Subcutaneous abdominal adipose tissue (tissue), 5 donors: ENCODE data around the gene MADD.

Source experiments
- H3K27ac ChIP-seq: one replicate; pipeline ENCODE4 v1.7.0; 2013; ENCODE audit warnings: low read depth, mild to moderate bottlenecking, inconsistent platforms, low read length, moderate library complexity
- H3K27me3 ChIP-seq, 5 donors: one replicate each; pipeline ENCODE4 v1.7.0; 2013; ENCODE audit warnings: low read length in 5 of 5, inconsistent platforms in 1 of 5; ENCODE audit not compliant: control insufficient read depth in 5 of 5, insufficient read depth in 4 of 5
- H3K36me3 ChIP-seq, 5 donors: one replicate each; pipeline ENCODE4 v1.7.0; 2013; ENCODE audit warnings: low read length in 5 of 5; ENCODE audit not compliant: control insufficient read depth in 5 of 5, insufficient read depth in 5 of 5
- H3K4me1 ChIP-seq, 5 donors: one replicate each; pipeline ENCODE4 v1.7.0; 2013; ENCODE audit warnings: low read length in 5 of 5, mild to moderate bottlenecking in 3 of 5, moderate library complexity in 1 of 5; ENCODE audit not compliant: control insufficient read depth in 5 of 5, insufficient read depth in 5 of 5
- H3K4me3 ChIP-seq, 5 donors: one replicate each; pipeline ENCODE4 v1.7.0; 2013; ENCODE audit warnings: low read length in 5 of 5, low read depth in 1 of 5
- H3K9ac ChIP-seq, 5 donors: one replicate each; pipeline ENCODE4 v1.7.0; 2013; ENCODE audit warnings: low read length in 5 of 5, mild to moderate bottlenecking in 4 of 5, moderate library complexity in 3 of 5
- H3K9me3 ChIP-seq, 5 donors: one replicate each; pipeline ENCODE4 v1.7.0; 2013; ENCODE audit warnings: low read length in 5 of 5; ENCODE audit not compliant: control insufficient read depth in 5 of 5
- donor health status: healthy.
- donor health status: healthy.
- donor health status: healthy.
- donor health status: healthy.
- donor health status: healthy.

MADD gene

GRCh38 chr11:47360341-47360740, 90.4 kb downstream of the MADD start:
- Histone ChIP-seq H3K4me3 (no peak overlapping the region), H3K4me1 (peaks cover 0 to 16% (median 7%) of the 10 kb centered on the region in 5 donors), H3K27me3 (peaks cover 0 to 7% (median 0%) of the 10 kb centered on the region in 5 donors), H3K36me3 (peaks cover 0 to 31% (median 6%) of the 10 kb centered on the region in 5 donors), H3K9ac (no peak overlapping the region), H3K27ac (no peak overlapping the region), H3K9me3 (no peaks in the 10 kb centered on the region)

- Histone ChIP-seq H3K9me3 (no peaks in the 10 kb centered on the region), H3K27me3 (peaks cover 0 to 8% (median 0%) of the 10 kb centered on the region in 5 donors), H3K27ac (no peak overlapping the region), H3K9ac (no peak overlapping the region), H3K4me1 (peaks cover 0 to 12% (median 3%) of the 10 kb centered on the region in 5 donors), H3K4me3 (no peak overlapping the region), H3K36me3 (peaks cover 0 to 21% (median 6%) of the 10 kb centered on the region in 5 donors)
Measured at GRCh38 chr11:47361419-47361818, 91.5 kb downstream of the MADD start.

DNA sequence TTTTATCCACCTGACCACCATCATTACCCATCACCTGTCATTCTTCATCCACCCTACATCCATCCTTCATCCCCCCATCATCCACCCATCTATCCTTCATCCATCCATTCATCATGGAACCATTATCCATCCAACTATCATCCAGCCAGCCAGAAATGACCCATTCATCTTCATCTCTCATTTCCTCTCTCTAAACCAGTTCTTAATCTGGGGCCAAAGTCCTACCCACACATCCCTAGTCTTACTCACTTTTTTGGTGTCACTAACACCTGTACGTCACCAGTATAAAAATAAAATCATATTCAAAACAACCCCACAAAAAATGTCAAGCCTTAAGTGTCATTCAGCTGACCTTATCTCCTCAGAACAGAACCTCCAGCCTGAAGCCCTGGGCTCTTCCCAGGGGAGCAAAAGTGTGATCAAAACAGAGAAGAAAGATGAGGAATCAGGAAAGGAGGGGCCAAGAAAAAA, 96.1 kb downstream of the MADD start:
- Histone ChIP-seq H3K9me3 (no peaks in the 10 kb centered on the region), H3K36me3 (peaks cover 0 to 3% (median 0%) of the 10 kb centered on the region in 5 donors), H3K4me1 (no peaks in the 10 kb centered on the region), H3K9ac (no peak overlapping the region), H3K4me3 (no peak overlapping the region), H3K27ac (no peak overlapping the region), H3K27me3 (peaks cover 0 to 8% (median 0%) of the 10 kb centered on the region in 5 donors)

- no peak overlapping the region for H3K27ac ChIP-seq
- no peak overlapping the region for H3K9ac ChIP-seq
- H3K27me3 ChIP-seq: peaks cover 0 to 8% (median 0%) of the 10 kb centered on the region in 5 donors
- no peak overlapping the region for H3K4me3 ChIP-seq
- H3K4me1 ChIP-seq: peaks cover 0 to 7% (median 0%) of the 10 kb centered on the region in 5 donors
- peaks cover 0 to 3% (median 0%) of the 10 kb centered on the region in 5 donors for H3K36me3 ChIP-seq
- no peaks in the 10 kb centered on the region for H3K9me3 ChIP-seq
Measured at GRCh38 chr11:47369676-47370075, 99.7 kb downstream of the MADD start.

DNA sequence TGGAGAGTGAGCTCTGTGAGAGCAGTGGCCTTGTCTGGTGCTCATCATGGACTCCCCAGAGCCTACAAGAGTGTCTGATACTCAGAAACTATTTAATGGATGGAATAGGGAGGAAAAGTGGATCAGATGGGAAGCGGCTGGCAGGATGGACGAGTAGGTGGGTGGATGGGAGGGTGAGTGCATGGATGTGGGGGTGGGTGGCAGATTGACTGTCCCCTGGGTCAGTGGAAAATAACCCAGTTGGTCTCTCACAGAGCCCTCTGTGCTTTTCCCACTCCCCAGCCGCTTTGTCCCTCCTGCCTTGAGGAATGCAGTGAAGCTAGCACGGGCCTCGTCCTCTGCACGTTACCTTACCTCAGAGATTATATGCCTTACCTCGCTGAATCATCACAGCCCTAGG, 102.5 kb downstream of the MADD start:
- Histone ChIP-seq H3K9me3 (no peaks in the 10 kb centered on the region), H3K27ac (no peak overlapping the region), H3K4me3 (no peak overlapping the region), H3K9ac (no peak overlapping the region), H3K36me3 (peaks cover 0 to 3% (median 0%) of the 10 kb centered on the region in 5 donors), H3K4me1 (peaks cover 0 to 24% (median 6%) of the 10 kb centered on the region in 5 donors), H3K27me3 (no peaks in the 10 kb centered on the region)

GRCh38 chr11:47373876-47374719, 104.2 kb downstream of the MADD start:
- Histone ChIP-seq H3K9me3 (no peaks in the 10 kb centered on the region), H3K36me3 (no peaks in the 10 kb centered on the region), H3K9ac (peak overlapping the region in 1 of 5 donors; percentile 3), H3K27me3 (no peaks in the 10 kb centered on the region), H3K27ac (no peak overlapping the region), H3K4me3 (no peak overlapping the region), H3K4me1 (peaks cover 0 to 30% (median 6%) of the 10 kb centered on the region in 5 donors)

- Histone ChIP-seq H3K9me3 (no peaks in the 10 kb centered on the region), H3K4me3 (peak overlapping the region in 2 of 5 donors; percentile 5 to 63), H3K4me1 (peaks cover 0 to 30% (median 6%) of the 10 kb centered on the region in 5 donors), H3K27me3 (no peaks in the 10 kb centered on the region), H3K27ac (no peak overlapping the region), H3K36me3 (no peaks in the 10 kb centered on the region), H3K9ac (peak overlapping the region in 1 of 5 donors; percentile 3)
Measured at GRCh38 chr11:47374720-47375019, 104.7 kb downstream of the MADD start.

DNA sequence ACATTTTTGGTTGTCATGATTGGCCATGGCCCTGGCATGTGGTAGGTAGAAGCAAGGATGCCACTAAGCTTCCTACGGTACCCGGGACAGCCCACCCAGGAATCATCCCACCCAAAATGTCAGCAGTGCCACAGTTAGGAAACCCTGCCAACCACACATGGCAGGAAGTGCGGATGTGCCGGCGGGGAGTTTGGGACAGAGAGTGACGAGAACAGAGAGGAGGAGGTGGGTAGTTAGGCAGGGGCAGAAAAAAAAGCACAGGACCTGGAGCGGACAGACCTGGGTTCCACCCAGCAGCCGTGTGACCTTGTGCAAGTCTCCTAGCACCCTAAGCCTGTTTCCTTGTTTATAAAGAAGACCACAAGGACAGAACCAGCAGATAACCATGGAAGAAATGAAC, 105.1 kb downstream of the MADD start:
- Histone ChIP-seq H3K36me3 (no peaks in the 10 kb centered on the region), H3K27ac (no peak overlapping the region), H3K9me3 (no peaks in the 10 kb centered on the region), H3K4me1 (peaks cover 0 to 30% (median 6%) of the 10 kb centered on the region in 5 donors), H3K27me3 (no peaks in the 10 kb centered on the region), H3K4me3 (peak overlapping the region in 2 of 5 donors; percentile 9 to 63), H3K9ac (peak overlapping the region in 1 of 5 donors; percentile 7)

DNA sequence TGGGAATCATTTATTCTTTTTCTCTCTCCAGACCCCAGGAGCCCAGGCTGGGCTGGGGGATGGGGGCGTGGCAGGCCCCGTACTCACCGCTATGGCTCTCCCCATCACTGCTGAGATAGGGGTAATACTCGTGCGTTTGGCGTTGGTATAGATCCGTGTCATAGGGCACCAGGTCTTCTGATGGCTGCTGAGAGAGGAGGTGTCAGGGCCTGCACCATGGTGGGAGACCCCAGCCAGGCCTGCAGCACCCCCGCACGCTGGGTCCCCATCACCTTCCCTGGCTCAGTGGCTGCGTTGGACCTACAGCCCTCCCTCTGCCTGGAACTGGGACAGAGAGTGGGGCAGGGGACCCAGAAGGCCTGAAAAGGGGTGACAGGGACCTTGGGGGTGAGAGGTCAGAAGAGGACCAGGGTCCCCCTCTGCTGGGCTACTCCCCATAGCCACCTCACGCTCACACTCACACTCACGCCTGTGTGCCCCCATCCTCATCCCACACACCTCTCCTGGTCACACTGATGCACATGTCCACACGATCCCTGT, 105.7 kb downstream of the MADD start:
- Histone ChIP-seq H3K36me3 (no peaks in the 10 kb centered on the region), H3K9ac (peak overlapping the region in 1 of 5 donors; percentile 47)

GRCh38 chr11:47376107-47376524, 106.2 kb downstream of the MADD start:
- Histone ChIP-seq H3K9ac (peak overlapping the region in 3 of 5 donors; percentile 40 to 76 (median 47)), H3K27me3 (no peaks in the 10 kb centered on the region), H3K4me1 (peaks cover 0 to 30% (median 6%) of the 10 kb centered on the region in 5 donors), H3K4me3 (peak overlapping the region; percentile 51 to 63 (median 54)), H3K27ac (no peak overlapping the region), H3K36me3 (no peaks in the 10 kb centered on the region), H3K9me3 (no peaks in the 10 kb centered on the region)

More for the DNA sequence above, 105.7 kb downstream of the MADD start:
- Histone ChIP-seq H3K9me3 (no peaks in the 10 kb centered on the region), H3K4me1 (peaks cover 0 to 30% (median 6%) of the 10 kb centered on the region in 5 donors), H3K27me3 (no peaks in the 10 kb centered on the region), H3K4me3 (peak overlapping the region in 4 of 5 donors; percentile 52 to 63 (median 54)), H3K27ac (no peak overlapping the region)
